Sigmoid colon (tissue), 7 donors: ENCODE measurements around the gene MAD1L1. TPM values are rescaled to one million over a fixed set of nuclear protein-coding genes. Genes with fewer than 3 reads are reported as not detected.
"Not testable (repeated sequence)": the region's sequence is repeated elsewhere in the genome, so short reads cannot be mapped to it uniquely, and the experiment has no call there.

Experiments used
- DNase-seq: peaks from one replicate; pipeline ENCODE4 v3.0.0-alpha.2; 2019
- H3K27ac ChIP-seq, 4 donors: fragments of 200-600 bp; sonication (generic); one replicate each; pipeline ENCODE4 v1.5.1; 2016 to 2019; ENCODE audit warnings: mild to moderate bottlenecking in 1 of 4
- H3K27me3 ChIP-seq, 3 donors: fragments of 200-600 bp; sonication (generic); one replicate each; pipeline ENCODE4 v1.5.1; 2019; ENCODE audit warnings: mild to moderate bottlenecking in 1 of 3
- H3K36me3 ChIP-seq, 4 donors: fragments of 200-600 bp; sonication (generic); one replicate each; pipeline ENCODE4 v1.5.1; 2016 to 2019
- H3K4me1 ChIP-seq, 4 donors: fragments of 200-600 bp; sonication (generic); one replicate each; pipeline ENCODE4 v1.5.1; 2017 to 2019
- H3K4me3 ChIP-seq, 4 donors: fragments of 200-600 bp; sonication (generic); one replicate each; pipeline ENCODE4 v1.5.1; 2017 to 2019; ENCODE audit warnings: mild to moderate bottlenecking in 2 of 4, moderate library complexity in 1 of 4
- H3K9me3 ChIP-seq, 4 donors: fragments of 200-600 bp in 3 of 4; sonication (generic) in 3 of 4; one replicate each; pipeline versions ENCODE4 v1.5.1 to v1.6.1; 2013 to 2019
- EP300 ChIP-seq, 4 donors: sonication (generic); formaldehyde crosslinking; IDR thresholded peaks; one replicate each; pipeline ENCODE4 v1.6.1; 2017; ENCODE audit warnings: antibody characterized with exemption in 4 of 4
- POLR2A ChIP-seq, 2 donors: fragments of 450-650 bp; IDR thresholded peaks; one replicate each; pipeline ENCODE4 v1.6.1; 2016; ENCODE audit warnings: antibody characterized with exemption in 2 of 2, mild to moderate bottlenecking in 2 of 2, moderate library complexity in 2 of 2
- POLR2AphosphoS5 ChIP-seq, 4 donors: sonication (generic); formaldehyde crosslinking; IDR thresholded peaks; one replicate each; pipeline ENCODE4 v1.6.1; 2017; ENCODE audit warnings: antibody characterized with exemption in 4 of 4
- WGBS, 2 donors: extraction: QIAGEN DNeasy Blood & Tissue Kit; methylation state at CpG; one replicate each; pipeline ENCODE4 v1.1.7; 2013; 5-methylcytosine and 5-hydroxymethylcytosine counted together
- intact Hi-C: fragments of 100-400 bp; cut with DNase I; formaldehyde crosslinking; loops from one replicate; pipeline ENCODE4 v1.15.1; 2023
- polyA plus RNA-seq, 3 donors: library from polyadenylated mRNA; stranded (reverse); fragments of 200-250 nt; gene quantifications; one replicate each; pipeline ENCODE4 v1.2.3, GENCODE V29; 2013
- total RNA-seq, 4 donors: library from RNA; depleted of rRNA; stranded (reverse); fragments of >200 nt; gene quantifications; one replicate each; pipeline ENCODE4 v1.1.0, GENCODE V29; 2016
- TF ChIP-seq, protein P1 (sequence below), 4 experiments: fragments of 450-650 bp in 3 of 4; fragments of 200-600 bp in 1 of 4; IDR thresholded peaks; one replicate each; pipeline ENCODE4 v1.5.1; 2016 to 2019; ENCODE audit warnings: antibody characterized with exemption in 4 of 4, mild to moderate bottlenecking in 3 of 4, moderate library complexity in 2 of 4
- donor health status: healthy with polysubstance abuse.
- donor health status: Bipolar disorder and iron deficiency.
- donor health status: healthy.

MAD1L1 gene
- total and polyA plus RNA-seq, 7 donors: 10.2 to 38.4 (median 20.6) TPM

DNA sequence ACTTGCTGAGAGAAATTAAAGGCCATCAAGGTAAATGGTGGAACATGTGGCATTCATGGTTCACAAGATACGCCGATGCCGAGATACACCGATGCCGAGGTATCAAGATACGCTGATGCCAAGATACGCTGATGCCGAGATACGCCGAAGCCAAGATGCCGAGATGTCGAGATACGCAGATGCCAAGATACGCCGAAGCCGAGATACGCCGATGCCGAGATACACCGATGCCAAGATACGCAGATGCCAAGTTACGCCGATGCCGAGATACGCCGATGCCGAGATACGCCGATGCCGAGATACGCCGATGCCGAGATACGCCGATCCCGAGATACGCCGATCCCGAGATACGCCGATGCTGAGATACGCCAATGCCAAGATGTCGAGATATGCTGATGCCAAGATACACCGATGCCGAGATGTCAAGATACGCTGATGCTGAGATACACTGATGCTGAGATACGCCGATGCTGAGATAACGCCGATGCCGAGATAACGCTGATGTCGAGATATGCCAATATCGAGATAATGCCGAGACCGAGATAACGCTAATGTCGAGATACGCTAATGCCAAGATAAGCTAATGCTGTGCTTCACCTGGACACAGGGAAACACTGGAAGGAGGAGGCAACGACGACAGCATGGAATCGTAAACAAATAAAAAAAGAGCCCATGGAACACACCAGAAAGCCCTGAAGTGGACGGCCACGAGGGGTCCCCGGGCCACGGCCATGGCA, 172.6 kb downstream of the MAD1L1 start:
- Histone ChIP-seq H3K9me3 (peaks cover 0 to 3% (median 0%) of the 10 kb centered on the region in 4 donors), H3K27ac (no peak overlapping the region), H3K27me3 (no peaks in the 10 kb centered on the region), H3K36me3 (no peaks in the 10 kb centered on the region), H3K4me3 (no peak overlapping the region), H3K4me1 (peaks cover 0 to 8% (median 0%) of the 10 kb centered on the region in 4 donors)
- TF ChIP-seq EP300 (IDR thresholded peaks at IDR 0.05) (no peak), POLR2A (IDR thresholded peaks at IDR 0.05) (no peak), POLR2AphosphoS5 (IDR thresholded peaks at IDR 0.05) (no peak)
- TF ChIP-seq, protein P1, sequence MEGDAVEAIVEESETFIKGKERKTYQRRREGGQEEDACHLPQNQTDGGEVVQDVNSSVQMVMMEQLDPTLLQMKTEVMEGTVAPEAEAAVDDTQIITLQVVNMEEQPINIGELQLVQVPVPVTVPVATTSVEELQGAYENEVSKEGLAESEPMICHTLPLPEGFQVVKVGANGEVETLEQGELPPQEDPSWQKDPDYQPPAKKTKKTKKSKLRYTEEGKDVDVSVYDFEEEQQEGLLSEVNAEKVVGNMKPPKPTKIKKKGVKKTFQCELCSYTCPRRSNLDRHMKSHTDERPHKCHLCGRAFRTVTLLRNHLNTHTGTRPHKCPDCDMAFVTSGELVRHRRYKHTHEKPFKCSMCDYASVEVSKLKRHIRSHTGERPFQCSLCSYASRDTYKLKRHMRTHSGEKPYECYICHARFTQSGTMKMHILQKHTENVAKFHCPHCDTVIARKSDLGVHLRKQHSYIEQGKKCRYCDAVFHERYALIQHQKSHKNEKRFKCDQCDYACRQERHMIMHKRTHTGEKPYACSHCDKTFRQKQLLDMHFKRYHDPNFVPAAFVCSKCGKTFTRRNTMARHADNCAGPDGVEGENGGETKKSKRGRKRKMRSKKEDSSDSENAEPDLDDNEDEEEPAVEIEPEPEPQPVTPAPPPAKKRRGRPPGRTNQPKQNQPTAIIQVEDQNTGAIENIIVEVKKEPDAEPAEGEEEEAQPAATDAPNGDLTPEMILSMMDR (IDR thresholded peaks at IDR 0.05): no peak
- WGBS, 2 donors: 97 to 98% methylated on average over 66 of the region's 66 CpGs
- no peak for DNase-seq
- intact Hi-C loops: no loop called here

DNA sequence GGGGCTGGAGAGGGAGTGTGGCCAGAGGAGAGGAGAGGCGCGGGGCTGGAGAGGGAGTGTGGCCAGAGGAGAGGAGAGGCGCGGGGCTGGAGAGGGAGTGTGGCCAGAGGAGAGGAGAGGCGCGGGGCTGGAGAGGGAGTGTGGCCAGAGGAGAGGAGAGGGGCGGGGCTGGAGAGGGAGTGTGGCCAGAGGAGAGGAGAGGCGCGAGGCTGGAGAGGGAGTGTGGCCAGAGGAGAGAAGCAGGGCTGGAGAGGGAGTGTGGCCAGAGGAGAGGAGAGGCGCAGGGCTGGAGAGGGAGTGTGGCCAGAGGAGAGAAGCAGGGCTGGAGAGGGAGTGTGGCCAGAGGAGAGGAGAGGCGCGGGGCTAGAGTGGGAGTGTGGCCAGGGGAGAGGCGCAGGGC, 174.5 kb downstream of the MAD1L1 start:
- DNase-seq, H3K27ac ChIP-seq, H3K4me1 ChIP-seq, H3K27me3 ChIP-seq, H3K36me3 ChIP-seq, intact Hi-C loops, H3K9me3 ChIP-seq, H3K4me3 ChIP-seq: not testable (repeated sequence)
- 79 to 83% methylated on average over 8 to 9 of the region's 13 CpGs for WGBS, 2 donors

DNA sequence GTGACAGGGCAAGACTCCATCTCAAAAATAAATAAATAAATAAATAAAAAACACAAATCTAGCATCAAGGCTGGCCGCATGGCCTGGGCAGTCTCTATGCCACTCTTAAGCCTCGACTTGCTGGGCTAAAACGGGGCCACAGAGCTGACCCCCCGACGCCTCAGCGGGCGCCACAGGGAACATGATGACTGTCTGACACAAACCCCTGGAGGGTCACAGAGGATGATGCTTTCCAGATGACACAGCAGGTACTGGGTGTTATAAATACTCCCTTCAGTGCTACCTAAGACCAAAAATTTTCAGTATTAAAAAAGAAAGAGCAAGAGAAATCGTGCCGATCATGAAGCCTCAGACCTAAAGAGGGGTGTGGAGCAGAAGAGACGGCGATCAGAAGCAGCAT, 176.8 kb downstream of the MAD1L1 start:
- TF ChIP-seq EP300 (IDR thresholded peaks at IDR 0.05) (no peak), POLR2AphosphoS5 (IDR thresholded peaks at IDR 0.05) (no peak), POLR2A (IDR thresholded peaks at IDR 0.05) (no peak)
- TF ChIP-seq, protein P1 (IDR thresholded peaks at IDR 0.05): no peak
- Histone ChIP-seq H3K4me3 (no peak overlapping the region), H3K27ac (no peak overlapping the region), H3K27me3 (no peaks in the 10 kb centered on the region), H3K4me1 (no peaks in the 10 kb centered on the region), H3K9me3 (peaks cover 0 to 3% (median 0%) of the 10 kb centered on the region in 4 donors), H3K36me3 (peaks cover 0 to 6% (median 0%) of the 10 kb centered on the region in 4 donors)
- WGBS, 2 donors: 90 to 95% methylated on average over 11 of the region's 11 CpGs
- intact Hi-C loops: no loop called here
- DNase-seq: no peak

DNA sequence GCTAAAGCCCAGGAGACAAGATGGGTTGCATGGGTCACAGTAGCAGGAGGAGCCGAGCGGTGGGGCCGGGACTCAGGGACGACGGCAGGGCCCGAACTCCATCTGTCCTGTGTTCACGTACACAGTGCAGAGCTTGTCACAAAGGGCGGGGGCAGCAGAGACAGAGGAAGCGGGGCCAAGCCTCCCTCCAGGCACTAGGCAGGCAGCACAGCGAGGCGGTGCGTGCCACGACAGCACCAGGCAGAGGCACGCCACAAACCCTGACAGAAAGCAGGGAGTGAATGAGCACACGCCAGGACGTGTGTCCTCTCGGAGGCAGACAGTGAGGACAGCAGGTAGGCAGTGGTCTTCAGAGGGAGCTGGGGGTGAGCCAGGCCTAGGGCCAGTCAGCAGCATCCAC, 177.8 kb downstream of the MAD1L1 start:
- Histone ChIP-seq H3K27ac (no peak overlapping the region), H3K4me1 (no peaks in the 10 kb centered on the region), H3K9me3 (no peaks in the 10 kb centered on the region), H3K36me3 (peaks cover 0 to 6% (median 0%) of the 10 kb centered on the region in 4 donors), H3K4me3 (no peak overlapping the region), H3K27me3 (no peaks in the 10 kb centered on the region)
- whole genome bisulfite sequencing, 2 donors: 92 to 96% methylated on average over 17 of the region's 17 CpGs
- TF ChIP-seq EP300 (IDR thresholded peaks at IDR 0.05) (no peak), POLR2A (IDR thresholded peaks at IDR 0.05) (no peak), POLR2AphosphoS5 (IDR thresholded peaks at IDR 0.05) (no peak)
- TF ChIP-seq, protein P1 (IDR thresholded peaks at IDR 0.05): no peak
- intact Hi-C loops: no loop called here
- DNase-seq: no peak

DNA sequence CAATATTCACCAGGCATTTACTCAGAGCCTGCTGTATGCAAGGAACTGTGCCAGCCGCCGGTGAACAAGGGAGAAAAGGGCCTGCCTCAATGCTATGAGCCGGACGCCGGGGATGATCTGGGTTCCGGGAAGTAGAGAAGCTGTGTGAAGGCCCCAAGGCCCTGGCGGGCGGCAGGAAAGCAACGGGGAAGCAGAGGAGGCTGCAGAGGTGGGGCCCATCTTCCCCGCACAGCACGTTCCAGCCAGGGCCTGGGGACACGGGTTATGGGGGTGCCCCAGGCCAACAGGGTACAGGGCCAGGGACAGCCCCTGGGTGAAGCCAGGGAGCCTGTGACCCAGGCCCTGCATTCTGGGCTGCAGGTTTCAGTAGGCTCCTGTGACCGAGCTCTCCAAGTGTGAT, 179.3 kb downstream of the MAD1L1 start:
- no peaks in the 10 kb centered on the region for H3K9me3 ChIP-seq
- DNase-seq: no peak
- no peak overlapping the region for H3K27ac ChIP-seq
- no peaks in the 10 kb centered on the region for H3K27me3 ChIP-seq
- no peaks in the 10 kb centered on the region for H3K4me1 ChIP-seq
- 96% methylated on average over 13 of the region's 13 CpGs for WGBS, 2 donors
- H3K4me3 ChIP-seq: no peak overlapping the region
- TF ChIP-seq EP300 (IDR thresholded peaks at IDR 0.05) (no peak), POLR2A (IDR thresholded peaks at IDR 0.05) (no peak), POLR2AphosphoS5 (IDR thresholded peaks at IDR 0.05) (no peak)
- TF ChIP-seq, protein P1 (IDR thresholded peaks at IDR 0.05): no peak
- peaks cover 0 to 6% (median 0%) of the 10 kb centered on the region in 4 donors for H3K36me3 ChIP-seq
- intact Hi-C loops: no loop called here
